WTC11 (cell line): Measurements from ENCODE around the gene CXCL14. TPM values are rescaled to one million over a fixed set of nuclear protein-coding genes. Genes with fewer than 3 reads are reported as not detected.

ENCODE experiments used
- ATAC-seq: fragments of 200-7000 bp; cut with Tn5 transposase; 2 replicates; pipeline ENCODE4 v1.10.0; 2021; ENCODE audit warnings: mild to moderate bottlenecking, moderate library complexity
- CTCF ChIA-PET: fragments of 300-600 bp; sonication (Branson Sonifier 250); formaldehyde crosslinking; loops from one replicate; lab custom pipeline; 2021; ENCODE audit warnings: antibody characterized with exemption; lab: Charles Lee
- POLR2A ChIA-PET: fragments of 350-600 bp; sonication (Branson Sonifier 250); formaldehyde crosslinking; loops from one replicate; lab custom pipeline; 2021; ENCODE audit warnings: antibody characterized with exemption; lab: Charles Lee
- DNase-seq: peaks from one replicate; pipeline ENCODE4 v3.0.0; 2021; ENCODE audit warnings: low spot score
- H3K27ac Mint-ChIP-seq: 2 replicates; pipeline ENCODE4 v1.8.0; 2021; ENCODE audit warnings: mixed read lengths
- H3K27me3 Mint-ChIP-seq: 2 replicates; pipeline ENCODE4 v1.8.0; 2021; ENCODE audit warnings: low read depth, mild to moderate bottlenecking, moderate library complexity, mixed read lengths
- H3K36me3 Mint-ChIP-seq: 2 replicates; pipeline ENCODE4 v1.8.0; 2021; ENCODE audit warnings: mixed read lengths
- H3K4me1 Mint-ChIP-seq: 2 replicates; pipeline ENCODE4 v1.8.0; 2022; ENCODE audit warnings: mixed read lengths
- H3K4me3 Mint-ChIP-seq: 2 replicates; pipeline ENCODE4 v1.8.0; 2021; ENCODE audit warnings: mild to moderate bottlenecking, moderate library complexity, mixed read lengths
- H3K9me3 Mint-ChIP-seq: 2 replicates; pipeline ENCODE4 v1.8.0; 2021; ENCODE audit warnings: mixed read lengths
- ATF3 ChIP-seq: sonication (generic); formaldehyde crosslinking; conservative IDR thresholded peaks from 2 replicates; pipeline ENCODE4 v1.8.1; 2022; ENCODE audit warnings: mild to moderate bottlenecking, missing genetic modification reagents
- ATF6 ChIP-seq: sonication (generic); formaldehyde crosslinking; IDR thresholded peaks from 2 replicates; pipeline ENCODE4 v1.8.1; 2023; ENCODE audit warnings: mild to moderate bottlenecking, missing genetic modification reagents
- CDX4 ChIP-seq: fragments of 250-450 bp; sonication (Bioruptor Pico); IDR thresholded peaks from 2 replicates; pipeline ENCODE4 v1.9.0; 2021; ENCODE audit warnings: moderate library complexity, mild to moderate bottlenecking, inconsistent platforms, borderline replicate concordance
- CREB1 ChIP-seq: sonication (generic); formaldehyde crosslinking; IDR thresholded peaks from 2 replicates; pipeline ENCODE4 v1.8.0; 2023; ENCODE audit warnings: mild to moderate bottlenecking, missing genetic modification reagents
- CREM ChIP-seq: sonication (generic); formaldehyde crosslinking; IDR thresholded peaks from 2 replicates; pipeline ENCODE4 v1.8.1; 2022; ENCODE audit warnings: mild to moderate bottlenecking, missing genetic modification reagents, moderate library complexity
- E2F1 ChIP-seq: sonication (generic); formaldehyde crosslinking; IDR thresholded peaks from 2 replicates; pipeline ENCODE4 v1.8.0; 2022; ENCODE audit warnings: mild to moderate bottlenecking, missing genetic modification reagents
- ELF4 ChIP-seq: sonication (generic); formaldehyde crosslinking; IDR thresholded peaks from 2 replicates; pipeline ENCODE4 v1.8.1; 2022; ENCODE audit warnings: low read depth, mild to moderate bottlenecking, moderate library complexity, missing genetic modification reagents
- FOXP4 ChIP-seq: sonication (generic); formaldehyde crosslinking; IDR thresholded peaks from 2 replicates; pipeline ENCODE4 v1.8.0; 2022; ENCODE audit warnings: mild to moderate bottlenecking, missing genetic modification reagents
- GRHL2 ChIP-seq: fragments of 250-450 bp; sonication (Bioruptor Pico); IDR thresholded peaks from 2 replicates; pipeline ENCODE4 v1.8.0; 2022; ENCODE audit warnings: mild to moderate bottlenecking, moderate library complexity; ENCODE audit not compliant: insufficient replicate concordance, severe bottlenecking
- GTF2I ChIP-seq: fragments of 250-450 bp; sonication (Bioruptor Pico); conservative IDR thresholded peaks from 2 replicates; pipeline ENCODE4 v1.4.0; 2021; ENCODE audit warnings: mild to moderate bottlenecking
- KAT7 ChIP-seq: sonication (generic); formaldehyde crosslinking; IDR thresholded peaks from 2 replicates; pipeline ENCODE4 v1.8.1; 2023; ENCODE audit warnings: missing genetic modification reagents, mild to moderate bottlenecking, borderline replicate concordance
- OVOL2 ChIP-seq: fragments of 250-450 bp; sonication (Bioruptor Pico); IDR thresholded peaks from 2 replicates; pipeline ENCODE4 v1.9.0; 2021; ENCODE audit warnings: mild to moderate bottlenecking, borderline replicate concordance
- RELA ChIP-seq: sonication (generic); formaldehyde crosslinking; IDR thresholded peaks from 2 replicates; pipeline ENCODE4 v1.8.1; 2022; ENCODE audit warnings: missing genetic modification reagents, mild to moderate bottlenecking, borderline replicate concordance
- TP53 ChIP-seq: sonication (generic); formaldehyde crosslinking; IDR thresholded peaks from 2 replicates; pipeline ENCODE4 v1.8.1; 2023; ENCODE audit warnings: mild to moderate bottlenecking, missing genetic modification reagents
- USF2 ChIP-seq: sonication (generic); formaldehyde crosslinking; IDR thresholded peaks from 2 replicates; pipeline ENCODE4 v1.8.1; 2023; ENCODE audit warnings: mild to moderate bottlenecking, missing genetic modification reagents, moderate library complexity
- ZBTB43 ChIP-seq: sonication (generic); formaldehyde crosslinking; IDR thresholded peaks from 2 replicates; pipeline ENCODE4 v1.8.1; 2023; ENCODE audit warnings: mild to moderate bottlenecking, missing genetic modification reagents
- ZMAT4 ChIP-seq: fragments of 250-450 bp; sonication (Bioruptor Pico); IDR thresholded peaks from 2 replicates; pipeline ENCODE4 v1.9.0; 2021; ENCODE audit warnings: mild to moderate bottlenecking
- ZNF138 ChIP-seq: sonication (generic); formaldehyde crosslinking; conservative IDR thresholded peaks from 2 replicates; pipeline ENCODE4 v1.8.1; 2022; ENCODE audit warnings: mild to moderate bottlenecking, moderate library complexity, missing genetic modification reagents
- ZNF219 ChIP-seq: sonication (generic); formaldehyde crosslinking; IDR thresholded peaks from 2 replicates; pipeline ENCODE4 v1.8.0; 2023; ENCODE audit warnings: missing genetic modification reagents, mild to moderate bottlenecking, borderline replicate concordance
- ZNF232 ChIP-seq: sonication (generic); formaldehyde crosslinking; IDR thresholded peaks from 2 replicates; pipeline ENCODE4 v1.8.0; 2022; ENCODE audit warnings: mild to moderate bottlenecking, missing genetic modification reagents
- total RNA-seq: library from RNA; stranded (reverse); gene quantifications from 3 replicates; pipeline ENCODE4 v1.2.3, GENCODE V29; 2021

The CXCL14 gene
- total RNA-seq, 1 experiment from 2014 or later: 0.87 TPM

GRCh38 chr5:135625961-135626360, 47.2 kb upstream of the CXCL14 start (continued):
- TF ChIP-seq ZBTB43: no peak
- no peak for TF ChIP-seq GTF2I (CRISPR knock-in tag)
- no peak for TF ChIP-seq FOXP4 (CRISPR knock-in tag)
- TF ChIP-seq E2F1 (CRISPR knock-in tag): no peak
- TF ChIP-seq KAT7 (CRISPR knock-in tag): no peak
- no peak for TF ChIP-seq TP53 (CRISPR knock-in tag)

GRCh38 chr5:135625486-135625885, 46.7 kb upstream of the CXCL14 start:
- DNase-seq (no peak), ATAC-seq (no peak)
- Mint-ChIP-seq H3K9me3 (peaks cover 21% of the 10 kb centered on the region), H3K36me3 (no peaks in the 10 kb centered on the region), H3K27ac (no peak overlapping the region), H3K27me3 (peaks cover 9% of the 10 kb centered on the region), H3K4me3 (no peak overlapping the region), H3K4me1 (peaks cover 8% of the 10 kb centered on the region)
- no peak for TF ChIP-seq OVOL2 (CRISPR knock-in tag)
- no peak for TF ChIP-seq RELA (CRISPR knock-in tag)
- TF ChIP-seq CREB1: no peak
- TF ChIP-seq ZNF138 (CRISPR knock-in tag): no peak
- CTCF ChIA-PET: no interaction called here
- POLR2A ChIA-PET: no interaction called here

- Mint-ChIP-seq H3K27me3 (peaks cover 9% of the 10 kb centered on the region), H3K36me3 (no peaks in the 10 kb centered on the region), H3K4me1 (peaks cover 8% of the 10 kb centered on the region), H3K9me3 (peaks cover 21% of the 10 kb centered on the region), H3K27ac (no peak overlapping the region), H3K4me3 (no peak overlapping the region)
- CTCF ChIA-PET: no interaction called here
- ATAC-seq (no peak), DNase-seq (no peak)
- no peak for TF ChIP-seq ATF6 (CRISPR knock-in tag)
- TF ChIP-seq OVOL2 (CRISPR knock-in tag): no peak
- TF ChIP-seq CDX4: no peak
- no peak for TF ChIP-seq ZNF219 (CRISPR knock-in tag)
- TF ChIP-seq ELF4 (CRISPR knock-in tag): no peak
- TF ChIP-seq CREM (CRISPR knock-in tag): no peak
- no peak for TF ChIP-seq ZMAT4 (CRISPR knock-in tag)
- TF ChIP-seq USF2: no peak
- no peak for TF ChIP-seq ATF3 (CRISPR knock-in tag)
- no peak for TF ChIP-seq ZNF232 (CRISPR knock-in tag)
- no peak for TF ChIP-seq GRHL2 (CRISPR knock-in tag)
- POLR2A ChIA-PET: no interaction called here
Measured at GRCh38 chr5:135625061-135625460, 46.3 kb upstream of the CXCL14 start.
